Neural progenitor cell (in vitro differentiated cells): ENCODE data around the gene PSME4.

Experiments used
- CTCF ChIP-seq: fragments of 200-600 bp; sonication (generic); IDR thresholded peaks from 2 replicates; pipeline ENCODE4 v1.5.1; 2017; ENCODE audit warnings: antibody characterized with exemption, mild to moderate bottlenecking
- EZH2 ChIP-seq: fragments of 200-600 bp; sonication (generic); IDR thresholded peaks from 2 replicates; pipeline ENCODE4 v1.6.1; 2017; ENCODE audit warnings: antibody characterized with exemption, mild to moderate bottlenecking, moderate library complexity

GRCh38 chr2:53964257-53964952 lies 6.4 kb downstream of the PSME4 start:
- TF ChIP-seq CTCF (no peak), EZH2 (no peak)
